ENCODE results near the gene SEMA4C.

- TF ChIP-seq FOXJ3 (CRISPR knock-in tag; IDR thresholded peaks at IDR 0.05) (no peak), JUND (IDR thresholded peaks at IDR 0.05; ENCODE audit: borderline replicate concordance, low read depth, low read length) (no peak), JUND (tag; IDR thresholded peaks at IDR 0.05; ENCODE audit: borderline replicate concordance, low read depth, low read length) (no peak), SLC30A9 (CRISPR knock-in tag; IDR thresholded peaks at IDR 0.05) (no peak), SMC3 (conservative IDR thresholded peaks at IDR 0.05; ENCODE audit: insufficient read depth, low read depth, low read length) (no peak), ZNF764 (CRISPR knock-in tag; IDR thresholded peaks at IDR 0.05; ENCODE audit: low read depth) (no peak), RFX5 (IDR thresholded peaks at IDR 0.05; ENCODE audit: low read depth, low read length) (no peak), ZNF551 (CRISPR knock-in tag; IDR thresholded peaks at IDR 0.05) (no peak), FIP1L1 (IDR thresholded peaks at IDR 0.05; ENCODE audit: low read depth, low read length, poor library complexity, severe bottlenecking) (no peak), YY1 (IDR thresholded peaks at IDR 0.05; ENCODE audit: borderline replicate concordance in 1 of 3, control insufficient read depth in 1 of 3, extremely low read depth in 1 of 3, insufficient read depth in 3 of 3, insufficient read length in 1 of 3, insufficient replicate concordance in 2 of 3, low read depth in 1 of 3, low read length in 2 of 3) (no peak), PRPF4 (IDR thresholded peaks at IDR 0.05; ENCODE audit: insufficient read depth, low read depth, low read length, poor library complexity, severe bottlenecking) (no peak), MCM7 (IDR thresholded peaks at IDR 0.05) (no peak), TCF15 (CRISPR knock-in tag; IDR thresholded peaks at IDR 0.05) (no peak), EWSR1 (IDR thresholded peaks at IDR 0.05; ENCODE audit: borderline replicate concordance, low read depth, partially characterized antibody) (no peak)
These were observed 46.7 kb downstream of the SEMA4C start for GRCh38 chr2:96823198-96823597.
